H1 (cell line): Measurements from ENCODE around the gene CNOT6. TPM values are rescaled to one million over a fixed set of nuclear protein-coding genes. Genes with fewer than 3 reads are reported as not detected.

Experiments
- CTCF ChIA-PET: fragments of 300-600 bp; sonication (Branson Sonifier 250); formaldehyde crosslinking; loops from one replicate; lab custom pipeline; 2021; ENCODE audit not compliant: partially characterized antibody; lab: Charles Lee
- POLR2A ChIA-PET: fragments of 300-600 bp; sonication (Branson Sonifier 250); formaldehyde crosslinking; loops from one replicate; lab custom pipeline; 2021; ENCODE audit warnings: inconsistent platforms; ENCODE audit not compliant: partially characterized antibody; lab: Charles Lee
- DNase-seq, 2 experiments: peaks; one replicate each; pipeline versions ENCODE4 v3.0.0 to v3.0.0-alpha.2; 2010 to 2022; ENCODE audit warnings: low spot score in 2 of 2, low read depth in 1 of 2, mixed read lengths in 1 of 2
- FAIRE-seq: peaks from 2 replicates; lab custom pipeline; 2011; peaks lifted over from hg19 to GRCh38; lab: Jason Lieb, UNC
- H2AFZ ChIP-seq: 2 replicates; pipeline ENCODE4 v1.8.1; 2012; ENCODE audit warnings: low read length, inconsistent platforms
- H2AK5ac ChIP-seq: 2 replicates; pipeline ENCODE4 v1.6.1; 2013; ENCODE audit warnings: low read depth, low read length
- H2BK120ac ChIP-seq: replicated peaks from 2 replicates; pipeline ENCODE3; 2013; ENCODE audit warnings: low read depth, low read length, inconsistent platforms
- H2BK12ac ChIP-seq: 2 replicates; pipeline ENCODE4 v1.6.1; 2013; ENCODE audit warnings: low read depth, low read length
- H2BK15ac ChIP-seq: 2 replicates; pipeline ENCODE4 v1.6.1; 2013; ENCODE audit warnings: low read length
- H2BK20ac ChIP-seq: 2 replicates; pipeline ENCODE4 v1.6.1; 2013; ENCODE audit warnings: low read length
- H2BK5ac ChIP-seq: 2 replicates; pipeline ENCODE4 v1.6.1; 2013; ENCODE audit warnings: low read depth, low read length
- H3K14ac ChIP-seq: 2 replicates; pipeline ENCODE4 v1.6.1; 2013; ENCODE audit warnings: inconsistent platforms; ENCODE audit not compliant: insufficient read length
- H3K18ac ChIP-seq: 2 replicates; pipeline ENCODE4 v1.6.1; 2013; ENCODE audit warnings: low read length; ENCODE audit errors: extremely low read depth
- H3K23ac ChIP-seq: 2 replicates; pipeline ENCODE4 v1.6.1; 2013; ENCODE audit warnings: inconsistent platforms; ENCODE audit not compliant: insufficient read length
- H3K23me2 ChIP-seq: 2 replicates; pipeline ENCODE4 v1.6.1; 2013; ENCODE audit warnings: low read depth, low read length
- H3K27ac ChIP-seq: 2 replicates; pipeline ENCODE4 v1.6.1; 2011; ENCODE audit warnings: low read depth, low read length, inconsistent platforms
- H3K27me3 ChIP-seq, 4 experiments: replicated peaks in 1 of 4; 1 replicate in 1 of 4; 2 replicates in 3 of 4; pipeline versions ENCODE4 v1.6.1 to v1.8.1; 2011 to 2013; ENCODE audit warnings: low read length in 3 of 4, mild to moderate bottlenecking in 3 of 4, inconsistent platforms in 2 of 4, mixed read lengths in 2 of 4, moderate library complexity in 1 of 4; ENCODE audit not compliant: control insufficient read depth in 3 of 4, insufficient read depth in 3 of 4; ENCODE audit errors: extremely low read depth in 1 of 4
- H3K36me3 ChIP-seq, 4 experiments: 2 replicates each; pipeline versions ENCODE4 v1.6.1 to v1.8.1; 2011 to 2013; ENCODE audit warnings: mild to moderate bottlenecking in 4 of 4, low read length in 3 of 4, moderate library complexity in 2 of 4, control low read depth in 1 of 4, inconsistent platforms in 1 of 4; ENCODE audit not compliant: insufficient read depth in 4 of 4, control insufficient read depth in 2 of 4
- H3K4ac ChIP-seq: replicated peaks from 2 replicates; pipeline ENCODE3; 2013; ENCODE audit warnings: low read length, low read depth, mixed read lengths, inconsistent platforms; ENCODE audit not compliant: insufficient read length
- H3K4me1 ChIP-seq, 4 experiments: replicated peaks in 1 of 4; 1 replicate in 1 of 4; 2 replicates in 3 of 4; pipeline versions ENCODE4 v1.6.1 to v1.8.1; 2011 to 2013; ENCODE audit warnings: low read length in 3 of 4, inconsistent platforms in 2 of 4, mixed read lengths in 1 of 4; ENCODE audit not compliant: insufficient read depth in 4 of 4, control insufficient read depth in 3 of 4
- H3K4me2 ChIP-seq, 2 experiments: 2 replicates each; pipeline versions ENCODE4 v1.6.1 to v1.8.1; 2011 to 2013; ENCODE audit warnings: low read depth in 2 of 2, low read length in 2 of 2, control low read depth in 1 of 2, inconsistent platforms in 1 of 2, mild to moderate bottlenecking in 1 of 2; ENCODE audit not compliant: insufficient read depth in 1 of 2
- H3K4me3 ChIP-seq, 4 experiments: fragments of 200-600, 300-600 bp in 1 of 4; sonication (generic), shearing (Covaris generic), sonication (Bioruptor Twin) in 1 of 4; 2 replicates each; pipeline versions ENCODE4 v1.5.1 to v1.8.1; 2011 to 2016; ENCODE audit warnings: low read length in 4 of 4, low read depth in 3 of 4, control low read depth in 2 of 4, inconsistent platforms in 2 of 4, mild to moderate bottlenecking in 2 of 4, mixed read lengths in 1 of 4, moderate library complexity in 1 of 4; ENCODE audit not compliant: insufficient read depth in 2 of 4; ENCODE audit errors: extremely low read depth in 1 of 4
- H3K56ac ChIP-seq: replicated peaks from 2 replicates; pipeline ENCODE3; 2013; ENCODE audit warnings: low read depth, mild to moderate bottlenecking, mixed read lengths, low read length, inconsistent platforms; ENCODE audit not compliant: insufficient read length
- H3K79me1 ChIP-seq: 2 replicates; pipeline ENCODE4 v1.6.1; 2013; ENCODE audit warnings: low read depth, low read length, control low read depth
- H3K79me2 ChIP-seq, 2 experiments: 2 replicates each; pipeline versions ENCODE4 v1.6.1 to v1.8.1; 2012 to 2013; ENCODE audit warnings: low read length in 2 of 2, mild to moderate bottlenecking in 2 of 2, inconsistent platforms in 1 of 2; ENCODE audit not compliant: insufficient read depth in 2 of 2, control insufficient read depth in 1 of 2
- H3K9ac ChIP-seq, 4 experiments: replicated peaks in 1 of 4; 1 replicate in 1 of 4; 2 replicates in 3 of 4; pipeline versions ENCODE4 v1.6.1 to v1.8.1; 2011 to 2013; ENCODE audit warnings: low read depth in 3 of 4, low read length in 3 of 4, control low read depth in 2 of 4, mild to moderate bottlenecking in 2 of 4, moderate library complexity in 2 of 4, inconsistent platforms in 1 of 4; ENCODE audit errors: extremely low read depth in 1 of 4
- H3K9me3 ChIP-seq, 2 experiments: 2 replicates each; pipeline versions ENCODE4 v1.6.1 to v1.8.1; 2012 to 2013; ENCODE audit warnings: mild to moderate bottlenecking in 2 of 2, moderate library complexity in 2 of 2, control low read depth in 1 of 2, inconsistent platforms in 1 of 2, low read depth in 1 of 2, low read length in 1 of 2, mixed read lengths in 1 of 2; ENCODE audit not compliant: insufficient read depth in 2 of 2
- H4K20me1 ChIP-seq, 2 experiments: replicated peaks in 1 of 2; 2 replicates each; pipeline versions ENCODE3 to v1.8.1; 2011 to 2013; ENCODE audit warnings: inconsistent platforms in 2 of 2, low read length in 2 of 2, mild to moderate bottlenecking in 1 of 2; ENCODE audit not compliant: insufficient read depth in 2 of 2, control insufficient read depth in 1 of 2
- H4K5ac ChIP-seq: 2 replicates; pipeline ENCODE4 v1.6.1; 2013; ENCODE audit warnings: low read length, low read depth, mixed read lengths, inconsistent platforms; ENCODE audit not compliant: insufficient read length
- H4K8ac ChIP-seq: 2 replicates; pipeline ENCODE4 v1.8.0; 2013; ENCODE audit warnings: mild to moderate bottlenecking, moderate library complexity, low read length, inconsistent platforms; ENCODE audit not compliant: insufficient read depth; ENCODE audit errors: extremely low read depth
- H4K91ac ChIP-seq: replicated peaks from 2 replicates; pipeline ENCODE3; 2013; ENCODE audit warnings: low read length, mixed read lengths, inconsistent platforms; ENCODE audit not compliant: insufficient read length
- ASH2L ChIP-seq: fragments of 200-600, 300-600 bp; sonication (generic); IDR thresholded peaks from one replicate; pipeline ENCODE4 v1.7.1; 2017; ENCODE audit warnings: low read length
- POU5F1 ChIP-seq: IDR thresholded peaks from 2 replicates; pipeline ENCODE4 v1.6.1; 2011; ENCODE audit warnings: low read depth, mild to moderate bottlenecking, low read length, moderate library complexity
- RAD21 ChIP-seq, 2 experiments: IDR thresholded peaks in 1 of 2; conservative IDR thresholded peaks in 1 of 2; 2 replicates each; pipeline ENCODE4 v1.6.1; 2011; ENCODE audit warnings: low read depth in 2 of 2, low read length in 2 of 2, improper control_type of control experiment in 1 of 2, inconsistent platforms in 1 of 2, mild to moderate bottlenecking in 1 of 2, moderate library complexity in 1 of 2
- RNF2 ChIP-seq: fragments of 200-900, 300-1000 bp; sonication (generic); IDR thresholded peaks from 2 replicates; pipeline ENCODE4 v1.7.1; 2016; ENCODE audit warnings: borderline replicate concordance, low read depth, mild to moderate bottlenecking, antibody characterized with exemption, low read length; ENCODE audit not compliant: poor library complexity, severe bottlenecking; ENCODE audit errors: missing control alignments
- RXRA ChIP-seq: IDR thresholded peaks from 2 replicates; pipeline ENCODE4 v1.6.1; 2011; ENCODE audit warnings: low read depth, mild to moderate bottlenecking, low read length, moderate library complexity; ENCODE audit not compliant: insufficient read depth
- WGBS, 2 experiments: shearing (Covaris generic) in 1 of 2; methylation state at CpG; one replicate each; pipeline versions ENCODE4 v1.1.6 to v1.1.7; 2013 to 2015; ENCODE audit warnings: low lambda C conversion rate in 2 of 2, mixed read lengths in 2 of 2, inconsistent platforms in 1 of 2, low coverage in 1 of 2, missing lambda C conversion rate in 1 of 2; ENCODE audit not compliant: insufficient replicate concordance in 2 of 2, insufficient coverage in 1 of 2, insufficient read length in 1 of 2; ENCODE audit errors: extremely low coverage in 1 of 2, missing lambda C conversion rate in 1 of 2; 5-methylcytosine and 5-hydroxymethylcytosine counted together
- polyA plus RNA-seq, 7 experiments: library from polyadenylated mRNA; depleted of rRNA in 3 of 7; stranded (reverse) in 5 of 7; unstranded in 2 of 7; fragments of >200 nt in 5 of 7; fragments of 200-250 nt in 2 of 7; gene quantifications; 1 replicate in 5 of 7; 2 replicates in 1 of 7; 4 replicates in 1 of 7; pipeline versions ENCODE4 v1.2.1 to v1.2.3, GENCODE V29; 2011 to 2013; ENCODE audit warnings: missing spikeins in 2 of 7, mixed read lengths in 2 of 7
- total RNA-seq: library from RNA; stranded (reverse); fragmentation: NEBNext Ultra II Directional; extraction: Animal tissue kit (Norgen Biotek cat#: 25700); gene quantifications from 2 replicates; pipeline ENCODE4 v1.2.1, GENCODE V29; 2021

Gene CNOT6
- total and polyA plus RNA-seq, 2 of the 8 experiments (the other 6 are each of a cell fraction or from before 2014, with no cell fraction given): 10.7 to 45.4 TPM

DNA sequence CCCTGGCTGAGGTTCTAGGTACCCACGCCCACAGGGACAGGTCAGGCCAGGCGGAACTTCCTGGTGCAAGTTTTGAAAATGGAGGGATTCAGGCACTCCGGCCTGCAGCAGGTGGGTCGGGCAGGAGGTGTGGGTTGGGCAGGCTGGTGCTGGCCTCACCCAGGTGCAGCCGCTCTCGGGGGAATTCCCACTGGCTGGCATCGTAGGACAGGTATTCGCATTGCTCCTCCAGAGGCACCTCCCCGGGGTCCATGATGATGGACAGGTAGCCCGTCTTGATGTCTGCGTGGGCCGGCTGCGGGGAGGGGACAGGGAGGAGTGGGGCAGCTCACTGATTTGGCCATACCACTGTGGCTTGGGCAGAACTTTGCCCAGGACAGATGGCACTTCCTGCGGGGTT, 125.8 kb downstream of the CNOT6 start:
- H3K23me2 ChIP-seq: peaks cover 4% of the 10 kb centered on the region; the same call in 1 of the 2 replicates
- no peak overlapping the region for H2BK120ac ChIP-seq
- no peak overlapping the region for H2AFZ ChIP-seq
- no peak overlapping the region for H3K18ac ChIP-seq
- H3K4me2 ChIP-seq: peak overlapping the region in 1 of 2 experiments; percentile 87; a peak in 1 of 4 replicates
- no peak overlapping the region for H3K27ac ChIP-seq
- H2BK12ac ChIP-seq: 0 out of 2 replicates have a peak overlapping the region, but pooled peaks have one; percentile 9
- no peak overlapping the region for H2AK5ac ChIP-seq
- DNase-seq (no peak), FAIRE-seq (no peak)
- H3K79me1 ChIP-seq: no peaks in the 10 kb centered on the region
- H2BK15ac ChIP-seq: no peak overlapping the region
- peaks cover 0 to 13% (median 7%) of the 10 kb centered on the region in 4 experiments; a peak in 5 of 7 replicates for H3K27me3 ChIP-seq
- H3K4me3 ChIP-seq: no peak overlapping the region
- WGBS, 2 experiments: 90% methylated on average over 13 of the region's 14 CpGs; no CpG with 5 or more reads in 1 of the 2 experiments
- no peaks in the 10 kb centered on the region for H3K36me3 ChIP-seq
- no peak overlapping the region for H3K14ac ChIP-seq
- no peak overlapping the region for H4K91ac ChIP-seq
- peaks cover 0 to 2% of the 10 kb centered on the region in 2 experiments for H4K20me1 ChIP-seq
- H4K5ac ChIP-seq: no peak overlapping the region
- peaks cover 0 to 4% (median 1%) of the 10 kb centered on the region in 4 experiments; a peak in 4 of 7 replicates for H3K4me1 ChIP-seq
- H3K56ac ChIP-seq: no peak overlapping the region
- no peak for TF ChIP-seq POU5F1
- TF ChIP-seq RNF2: no peak
- TF ChIP-seq RAD21 (IDR thresholded peaks at IDR 0.05 in 1 of 2, conservative IDR thresholded peaks at IDR 0.05 in 1 of 2; ENCODE audit: low read depth in 2 of 2, low read length in 2 of 2): no peak
- TF ChIP-seq RXRA: no peak
- TF ChIP-seq ASH2L: no peak
- no peak overlapping the region for H3K23ac ChIP-seq
- CTCF ChIA-PET: interaction anchor here (0.8 to 4.9 kb wide), 25 partner anchors 8 to 416 kb away, joined by 3 to 52 read pairs (median 4); partner anchors contain the start of gene FLT4
- no peak overlapping the region for H2BK20ac ChIP-seq
- no peak overlapping the region for H3K9ac ChIP-seq
- H4K8ac ChIP-seq: peak overlapping the region; percentile 62; the same call in 1 of the 2 replicates
- POLR2A ChIA-PET: interaction anchor here (0.6 to 1.6 kb wide), 4 partner anchors 10 to 1015 kb away, joined by 3 to 6 read pairs (median 3); no protein-coding TSS in a partner anchor
- H3K79me2 ChIP-seq: no peaks in the 10 kb centered on the region
- H2BK5ac ChIP-seq: no peak overlapping the region
- H3K9me3 ChIP-seq: no peaks in the 10 kb centered on the region
- H3K4ac ChIP-seq: no peak overlapping the region
